CD1c-positive myeloid dendritic cell (primary cell): Measurements from ENCODE around the gene HMOX1.

ENCODE experiments used
- DNase-seq: peaks from one replicate; pipeline ENCODE4 v3.0.0-alpha.2; 2016; ENCODE audit errors: extremely low spot score

The HMOX1 gene

GRCh38 chr22:35380537-35381423, at the start of gene HMOX1:
Gene HMOX1 (plus strand): TSS chr22:35381096. CDS start chr22:35381174, 78 bp downstream.
- DNase-seq: peak; percentile 96

DNA sequence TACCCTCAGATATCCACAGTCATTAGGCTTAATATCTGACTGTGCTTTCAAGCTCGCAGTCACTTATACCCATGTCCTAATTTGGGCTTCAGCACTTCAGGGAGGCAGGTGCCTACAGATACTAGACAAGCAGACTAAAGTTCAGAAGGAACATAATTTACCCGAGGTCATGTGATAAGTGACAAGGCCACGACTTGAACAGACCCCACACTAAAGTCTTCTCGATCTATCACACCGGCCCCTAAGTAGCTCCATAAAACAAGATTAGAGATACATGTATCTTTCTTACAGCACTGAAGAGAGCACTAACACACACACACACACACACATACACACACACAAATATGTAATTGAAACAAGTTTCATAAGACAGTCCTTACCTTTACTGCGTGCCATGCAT, 48.6 kb upstream of the HMOX1 start:
- no peak for DNase-seq

DNA sequence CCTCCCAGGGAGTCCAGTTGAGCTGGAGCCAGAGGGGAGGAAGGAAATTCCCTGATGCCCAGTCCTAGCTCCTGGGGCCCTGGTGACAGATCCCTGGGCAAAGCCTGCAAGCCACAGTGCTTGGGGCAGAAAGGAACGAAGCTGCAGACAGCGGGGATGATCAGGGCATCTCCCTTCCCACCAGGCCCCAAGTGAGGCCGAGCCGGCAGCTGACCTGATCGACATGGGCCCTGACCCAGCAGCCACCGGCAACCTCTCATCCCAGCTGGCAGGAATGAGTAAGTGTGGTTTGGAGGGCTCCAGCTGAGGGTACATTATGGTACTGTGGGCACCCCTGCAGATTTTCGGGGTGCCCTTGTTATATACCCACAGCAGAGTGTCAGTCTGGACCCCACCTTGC, 47.7 kb upstream of the HMOX1 start:
- DNase-seq: no peak

- peak; percentile 71 for DNase-seq
These were observed 46.9 kb upstream of the HMOX1 start for GRCh38 chr22:35334004-35334403.

GRCh38 chr22:35335468-35335867, 45.4 kb upstream of the HMOX1 start:
- DNase-seq: no peak

- no peak for DNase-seq
These were observed 44.7 kb upstream of the HMOX1 start for GRCh38 chr22:35335936-35336781.

- DNase-seq: no peak
These were observed 43.0 kb upstream of the HMOX1 start for GRCh38 chr22:35337932-35338331.

- DNase-seq: no peak
These were observed 39.6 kb upstream of the HMOX1 start for GRCh38 chr22:35341090-35341874.

DNA sequence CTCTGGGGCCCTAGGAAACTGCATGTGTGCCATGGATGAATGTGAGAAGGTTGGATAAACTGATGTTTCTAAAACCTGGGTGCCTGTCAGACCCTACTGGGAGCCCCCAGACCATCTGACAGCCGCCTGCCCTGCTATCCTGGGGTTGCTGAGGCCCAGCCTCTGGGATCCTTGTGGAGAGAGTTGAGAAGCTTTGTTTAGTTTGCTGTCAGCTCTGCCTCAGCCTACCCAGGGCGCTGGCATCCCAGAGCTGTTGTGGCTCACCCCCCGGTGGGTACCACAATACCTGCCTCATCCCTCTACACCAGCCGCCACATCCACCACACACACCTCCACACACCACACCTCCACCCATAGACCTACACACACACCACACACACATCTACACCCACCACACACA, 38.5 kb upstream of the HMOX1 start:
- no peak for DNase-seq

GRCh38 chr22:35343664-35344550, 37.0 kb upstream of the HMOX1 start:
- DNase-seq: peak; percentile 22

- no peak for DNase-seq
These were observed 35.8 kb upstream of the HMOX1 start for GRCh38 chr22:35344956-35345690.

GRCh38 chr22:35345808-35346505, 34.9 kb upstream of the HMOX1 start:
- DNase-seq: no peak

- no peak for DNase-seq
These were observed 34.2 kb upstream of the HMOX1 start for GRCh38 chr22:35346596-35347220.

- DNase-seq: no peak
These were observed 33.4 kb upstream of the HMOX1 start for GRCh38 chr22:35347462-35347861.

- no peak for DNase-seq
These were observed 32.8 kb upstream of the HMOX1 start for GRCh38 chr22:35348026-35348590.

DNA sequence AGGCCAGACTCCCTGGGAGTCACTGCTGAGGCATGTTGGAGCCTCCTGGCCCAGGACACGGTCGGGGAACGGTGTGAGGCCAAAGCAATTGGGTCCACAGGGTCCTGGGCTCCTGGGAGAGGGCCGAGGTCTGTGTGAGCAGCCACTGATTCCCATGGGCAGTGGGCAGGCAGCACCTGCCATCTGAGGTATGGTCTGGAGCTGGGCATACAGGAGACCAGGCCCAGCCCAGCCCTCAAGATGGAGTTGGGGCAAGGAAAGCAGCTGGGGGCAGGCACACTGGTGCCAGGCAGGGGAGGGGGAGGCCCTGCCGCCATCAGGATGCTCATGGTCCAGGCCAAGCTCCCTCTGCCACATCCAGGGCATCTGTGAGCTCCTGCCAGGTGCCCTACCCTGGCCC, 32.2 kb upstream of the HMOX1 start:
- no peak for DNase-seq

DNA sequence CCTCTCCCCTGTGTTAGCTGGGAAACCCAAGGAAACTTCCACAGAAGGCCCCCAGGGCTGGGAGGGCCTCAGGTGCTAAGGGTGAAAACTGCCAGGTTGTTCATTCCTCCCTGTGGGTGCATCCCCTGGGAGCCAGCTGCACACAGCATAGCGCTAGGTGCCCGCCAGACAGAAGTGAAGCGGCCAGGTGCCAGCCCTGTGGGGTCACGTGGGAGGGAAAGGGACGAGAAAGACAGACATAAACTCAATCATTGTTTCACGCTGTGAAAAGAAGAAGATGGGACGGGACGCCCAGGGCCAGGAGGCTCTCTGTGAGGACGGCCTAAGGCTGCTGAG, 31.6 kb upstream of the HMOX1 start:
- DNase-seq: no peak

DNA sequence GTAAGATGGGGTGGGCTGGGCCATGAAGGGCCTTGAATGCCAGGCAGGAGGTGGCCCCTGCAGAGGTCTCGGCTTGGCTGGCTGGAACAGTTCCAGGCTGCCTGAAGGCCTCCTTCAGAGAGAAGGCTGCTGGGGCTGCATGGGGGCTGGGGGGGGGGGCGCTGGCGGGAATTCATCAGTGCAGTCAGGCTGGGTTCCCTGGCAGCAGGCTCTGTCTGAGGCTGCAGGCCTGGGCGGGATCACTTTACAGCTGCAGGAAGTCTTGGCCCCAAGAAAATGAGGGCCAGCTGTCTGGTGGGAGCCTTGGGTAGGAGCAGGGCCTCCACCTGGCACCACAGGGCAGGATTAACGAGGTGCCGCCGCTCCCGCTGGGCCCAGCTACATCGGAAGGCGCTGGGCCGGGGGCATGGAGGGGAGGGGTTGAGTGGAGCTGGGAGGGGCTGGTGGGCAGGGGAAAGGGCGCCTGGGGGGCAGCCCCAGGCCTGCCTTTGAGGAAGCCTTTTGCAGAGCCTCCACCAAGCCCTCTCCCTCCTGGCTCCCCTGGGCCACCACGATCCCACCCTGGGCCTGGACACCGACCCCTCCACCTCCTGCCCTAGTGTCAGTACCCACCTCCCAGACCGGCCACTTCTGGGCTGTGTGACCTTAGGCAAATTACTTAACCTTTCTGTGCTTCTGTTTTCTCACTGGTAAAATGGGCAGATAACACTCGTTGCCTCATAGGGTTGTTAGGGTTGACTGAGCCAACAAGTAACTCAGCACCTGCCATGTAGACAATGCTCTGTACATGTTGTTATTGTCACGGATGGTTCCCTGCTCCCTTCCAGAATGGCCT, 31.0 kb upstream of the HMOX1 start:
- no peak for DNase-seq
